Measurements from ENCODE around the gene ITGB5.
A peak's percentile ranks its signal among the peaks of the same experiment; 100 is the strongest.

The ITGB5 gene

DNA sequence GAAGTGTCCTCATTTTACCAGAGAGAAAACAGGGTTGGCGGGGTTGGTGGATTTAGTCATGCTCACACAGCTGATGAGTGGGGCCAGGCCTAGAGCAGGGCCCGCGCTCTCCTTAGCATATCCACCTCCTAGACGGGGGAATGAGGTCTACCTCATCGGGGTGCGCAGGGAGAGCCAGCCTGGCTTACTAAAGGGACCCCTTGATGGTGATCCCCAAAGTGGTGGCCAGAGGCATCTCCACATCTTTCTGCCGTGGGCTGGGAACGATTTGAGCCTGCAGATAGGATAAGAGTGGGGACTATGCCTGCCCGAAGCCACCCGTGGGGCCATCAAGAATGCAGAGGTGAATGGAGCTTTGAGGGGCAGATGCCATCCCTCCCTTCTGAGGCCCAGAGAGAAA, 87.5 kb downstream of the ITGB5 start:
- in situ Hi-C loops (cut with HindIII; ENCODE audit: low sequenced_read_pairs): no loop called here
- no peak for DNase-seq (ENCODE audit: low read depth)
- no peak overlapping the region for H3K4me3 ChIP-seq (ENCODE audit: low read depth, low read length)
- no peak for TF ChIP-seq CTCF (IDR thresholded peaks at IDR 0.05; ENCODE audit: low read depth, low read length, missing control alignments)

- in situ Hi-C loops (cut with HindIII; ENCODE audit: low sequenced_read_pairs): no loop called here
- no peak overlapping the region for H3K4me3 ChIP-seq (ENCODE audit: low read depth, low read length)
- TF ChIP-seq CTCF (IDR thresholded peaks at IDR 0.05; ENCODE audit: low read depth, low read length, missing control alignments): no peak
- DNase-seq (ENCODE audit: low read depth): no peak
Measured at GRCh38 chr3:124797426-124797945, 89.7 kb downstream of the ITGB5 start.

DNA sequence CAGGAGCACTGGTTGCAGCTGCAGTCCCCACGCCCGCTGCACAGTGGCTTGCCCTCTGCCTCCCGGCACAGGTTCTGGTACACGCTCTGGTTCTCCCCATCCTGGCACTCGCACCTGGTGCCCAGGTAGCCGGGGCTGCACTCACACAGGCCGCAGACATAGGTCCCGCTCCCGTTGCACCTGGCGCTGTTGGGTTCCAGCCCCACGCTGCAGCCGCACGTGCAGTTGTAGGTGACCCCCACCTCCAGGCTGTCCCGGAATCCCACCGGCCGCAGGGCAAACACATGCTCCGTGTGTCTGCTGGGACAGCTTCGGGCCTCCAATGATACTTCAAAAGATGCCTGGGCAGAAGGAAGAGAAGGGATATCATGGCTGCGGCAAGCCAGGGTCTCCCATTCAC, 90.7 kb downstream of the ITGB5 start:
- TF ChIP-seq CTCF (IDR thresholded peaks at IDR 0.05; ENCODE audit: low read depth, low read length, missing control alignments): no peak
- in situ Hi-C loops (cut with HindIII; ENCODE audit: low sequenced_read_pairs): no loop called here
- H3K4me3 ChIP-seq (ENCODE audit: low read depth, low read length): no peak overlapping the region
- no peak for DNase-seq (ENCODE audit: low read depth)

GRCh38 chr3:124793054-124793739, 94.0 kb downstream of the ITGB5 start:
- no peak overlapping the region for H3K4me3 ChIP-seq (ENCODE audit: low read depth, low read length)
- DNase-seq (ENCODE audit: low read depth): no peak
- no peak for TF ChIP-seq CTCF (IDR thresholded peaks at IDR 0.05; ENCODE audit: low read depth, low read length, missing control alignments)
- in situ Hi-C loops (cut with HindIII; ENCODE audit: low sequenced_read_pairs): no loop called here

DNA sequence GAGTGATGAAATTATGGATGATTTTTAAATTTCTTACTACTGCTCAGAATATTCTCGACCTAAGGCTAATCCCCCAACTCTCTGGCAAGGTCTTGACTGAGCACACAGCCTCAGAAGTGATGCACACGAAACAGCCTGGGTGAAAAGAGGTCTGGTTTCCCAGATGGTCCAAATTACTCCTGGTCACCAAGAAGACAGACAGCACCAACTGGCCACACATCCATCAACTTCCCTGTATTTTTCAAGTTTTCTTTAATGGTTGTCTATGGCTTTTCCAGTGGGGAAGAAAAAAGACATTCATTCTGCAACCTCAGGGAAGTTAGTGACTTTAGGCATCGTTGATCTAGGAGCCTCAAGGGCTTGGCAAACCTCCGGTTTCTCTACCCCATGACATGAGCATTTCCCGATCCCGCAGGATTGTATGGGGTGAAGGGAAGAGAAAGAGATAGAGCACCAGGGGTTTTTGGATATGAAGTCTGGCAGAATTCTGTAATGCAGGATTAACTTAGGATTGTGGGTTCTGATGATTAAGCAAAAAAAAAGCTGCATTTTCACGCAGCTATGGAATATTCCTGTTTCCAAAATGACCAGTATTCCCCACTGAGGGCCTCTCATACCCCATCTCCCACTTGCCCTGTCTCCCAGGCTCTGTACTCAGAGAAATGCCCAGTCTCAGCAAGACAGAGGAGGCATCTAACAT, 94.7 kb downstream of the ITGB5 start:
- no peak for TF ChIP-seq CTCF (IDR thresholded peaks at IDR 0.05; ENCODE audit: low read depth, low read length, missing control alignments)
- no peak overlapping the region for H3K4me3 ChIP-seq (ENCODE audit: low read depth, low read length)
- no peak for DNase-seq (ENCODE audit: low read depth)
- in situ Hi-C loops (cut with HindIII; ENCODE audit: low sequenced_read_pairs): no loop called here

DNA sequence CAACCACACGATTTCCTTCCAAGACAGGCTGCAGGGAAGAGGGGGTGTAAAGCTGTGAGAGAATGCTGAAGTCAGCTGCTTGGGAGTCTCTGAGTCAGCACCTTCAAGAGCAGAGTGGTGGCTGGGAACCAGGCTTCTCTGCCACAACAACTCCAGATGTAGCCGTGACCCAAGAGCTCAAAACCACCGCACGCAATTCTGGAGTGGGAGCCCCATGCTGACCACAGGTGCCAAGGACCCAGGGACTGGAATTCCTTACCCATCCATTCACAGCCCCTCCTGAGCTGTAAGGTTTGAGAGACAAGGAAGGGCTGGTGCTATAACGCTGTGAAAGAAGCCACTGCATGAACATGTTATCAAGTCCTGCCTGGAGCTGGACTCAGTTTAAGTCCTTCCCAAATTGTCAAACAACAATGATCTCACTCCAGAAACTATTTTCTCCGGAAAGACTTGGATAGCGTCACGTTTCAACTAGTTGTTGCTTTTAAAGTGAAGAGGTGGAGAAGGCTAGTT, 95.5 kb downstream of the ITGB5 start:
- in situ Hi-C loops (cut with HindIII; ENCODE audit: low sequenced_read_pairs): no loop called here
- no peak for TF ChIP-seq CTCF (IDR thresholded peaks at IDR 0.05; ENCODE audit: low read depth, low read length, missing control alignments)
- H3K4me3 ChIP-seq (ENCODE audit: low read depth, low read length): no peak overlapping the region
- peak; percentile 96 for DNase-seq (ENCODE audit: low read depth)
